Naive thymus-derived CD4-positive, alpha-beta T cell (primary cell): ENCODE measurements around the gene SHISA8. TPM values are rescaled to one million over a fixed set of nuclear protein-coding genes. Genes with fewer than 3 reads are reported as not detected.

ENCODE experiments used
- ATAC-seq: fragments of 150-1000 bp; cut with Tn5 transposase; 2 replicates; pipeline ENCODE4 v1.10.0; 2021; ENCODE audit warnings: mild to moderate bottlenecking, moderate library complexity
- CTCF ChIA-PET: fragments of 350-600 bp; sonication (Branson Sonifier 250); formaldehyde crosslinking; loops from one replicate; lab custom pipeline; 2021; ENCODE audit warnings: antibody characterized with exemption; lab: Charles Lee
- POLR2A ChIA-PET: fragments of 350-600 bp; sonication (Branson Sonifier 250); formaldehyde crosslinking; loops from one replicate; lab custom pipeline; 2021; ENCODE audit warnings: antibody characterized with exemption, inconsistent platforms; lab: Charles Lee
- DNase-seq, 9 donors: peaks; one replicate each; pipeline versions ENCODE4 v3.0.0 to v3.0.0-alpha.2; 2020 to 2022; ENCODE audit warnings: mixed read lengths in 1 of 9
- H3K27ac ChIP-seq: one replicate; pipeline ENCODE4 v1.7.0; 2013; ENCODE audit warnings: mild to moderate bottlenecking, low read depth, low read length, moderate library complexity
- H3K27me3 ChIP-seq, 2 donors: one replicate each; pipeline ENCODE4 v1.7.0; 2013; ENCODE audit warnings: low read length in 2 of 2, mild to moderate bottlenecking in 2 of 2, moderate library complexity in 2 of 2; ENCODE audit not compliant: control insufficient read depth in 2 of 2, insufficient read depth in 2 of 2
- H3K36me3 ChIP-seq, 3 experiments: 1 replicate in 2 of 3; 2 replicates in 1 of 3; pipeline ENCODE4 v1.7.0; 2013; ENCODE audit warnings: low read length in 3 of 3, mild to moderate bottlenecking in 3 of 3, moderate library complexity in 1 of 3; ENCODE audit not compliant: insufficient read depth in 3 of 3, control insufficient read depth in 2 of 3
- H3K4me1 ChIP-seq, 2 donors: one replicate each; pipeline ENCODE4 v1.7.0; 2013; ENCODE audit warnings: low read length in 2 of 2, mild to moderate bottlenecking in 2 of 2, moderate library complexity in 1 of 2; ENCODE audit not compliant: control insufficient read depth in 2 of 2, insufficient read depth in 2 of 2
- H3K4me3 ChIP-seq: 2 replicates; pipeline ENCODE4 v1.7.0; 2013; ENCODE audit warnings: mild to moderate bottlenecking, low read length
- H3K9me3 ChIP-seq, 3 experiments: 1 replicate in 2 of 3; 2 replicates in 1 of 3; pipeline ENCODE4 v1.7.0; 2013; ENCODE audit warnings: low read length in 3 of 3; ENCODE audit not compliant: control insufficient read depth in 2 of 3
- H3K27ac Mint-ChIP-seq, 9 donors: one replicate each; pipeline ENCODE4 v1.8.0; 2020 to 2022; ENCODE audit warnings: mixed read lengths in 9 of 9, mild to moderate bottlenecking in 8 of 9, moderate library complexity in 5 of 9, inconsistent platforms in 2 of 9
- H3K27me3 Mint-ChIP-seq, 5 donors: one replicate each; pipeline ENCODE4 v1.8.0; 2021 to 2022; ENCODE audit warnings: mixed read lengths in 5 of 5, mild to moderate bottlenecking in 1 of 5
- H3K36me3 Mint-ChIP-seq, 5 donors: one replicate each; pipeline ENCODE4 v1.8.0; 2020 to 2022; ENCODE audit warnings: mixed read lengths in 5 of 5, mild to moderate bottlenecking in 3 of 5, inconsistent platforms in 1 of 5
- H3K4me1 Mint-ChIP-seq, 7 donors: one replicate each; pipeline ENCODE4 v1.8.0; 2020 to 2022; ENCODE audit warnings: mixed read lengths in 7 of 7, mild to moderate bottlenecking in 3 of 7, inconsistent platforms in 1 of 7
- H3K4me3 Mint-ChIP-seq, 10 donors: one replicate each; pipeline ENCODE4 v1.8.0; 2020 to 2022; ENCODE audit warnings: mild to moderate bottlenecking in 10 of 10, mixed read lengths in 10 of 10, moderate library complexity in 6 of 10, inconsistent platforms in 2 of 10
- H3K9me3 Mint-ChIP-seq, 11 donors: one replicate each; pipeline ENCODE4 v1.8.0; 2020 to 2022; ENCODE audit warnings: mixed read lengths in 11 of 11, mild to moderate bottlenecking in 4 of 11, inconsistent platforms in 1 of 11, moderate library complexity in 1 of 11
- intact Hi-C, 2 donors: fragments of 100-400 bp; cut with micrococcal nuclease; formaldehyde crosslinking; loops; one replicate each; pipeline ENCODE4 v1.15.1; 2023
- polyA plus RNA-seq, 2 donors: library from polyadenylated mRNA; unstranded; fragments of 300-500 nt; fragmentation: Illumina TruSeq; gene quantifications; one replicate each; pipeline ENCODE4 v1.2.3, GENCODE V29; 2021
- total RNA-seq, 6 experiments: library from RNA in 5 of 6; stranded (reverse) in 5 of 6; gene quantifications; 1 replicate in 5 of 6; 2 replicates in 1 of 6; pipeline ENCODE4 v1.2.3 and lab custom pipeline; 2021 to 2026

The SHISA8 gene
- total and polyA plus RNA-seq, 7 experiments from 2014 or later, result 0.34 to 0.58 (median 0.54) TPM; not detected in 4

- peaks cover 0 to 2% (median 0%) of the 10 kb centered on the region in 11 donors for H3K9me3 Mint-ChIP-seq
- peaks cover 23 to 62% (median 31%) of the 10 kb centered on the region in 5 donors for H3K36me3 Mint-ChIP-seq
- no peaks in the 10 kb centered on the region for H3K27me3 ChIP-seq
- intact Hi-C loops, result no loop called here
- H3K4me3 Mint-ChIP-seq, result no peak overlapping the region
- ATAC-seq, result no peak
- H3K27ac ChIP-seq, result no peak overlapping the region
- H3K4me1 Mint-ChIP-seq, result peaks cover 0 to 5% (median 0%) of the 10 kb centered on the region in 7 donors
- H3K36me3 ChIP-seq, result peaks cover 14 to 91% (median 30%) of the 10 kb centered on the region in 3 experiments
- no peak for DNase-seq
- H3K4me1 ChIP-seq, result no peaks in the 10 kb centered on the region
- POLR2A ChIA-PET, result interaction anchor here (0.8 kb wide), 1 partner anchor 21 kb away, joined by 3 read pairs; no protein-coding TSS in a partner anchor
- no peaks in the 10 kb centered on the region for H3K9me3 ChIP-seq
- H3K4me3 ChIP-seq, result no peak overlapping the region
- no peaks in the 10 kb centered on the region for H3K27me3 Mint-ChIP-seq
- H3K27ac Mint-ChIP-seq, result no peak overlapping the region
- CTCF ChIA-PET, result no interaction called here
These were observed 29.8 kb downstream of the SHISA8 start for GRCh38 chr22:41885116-41885515.

- ChIA-PET CTCF (no interaction called here), POLR2A (no interaction called here)
- Histone ChIP-seq H3K27me3 (no peaks in the 10 kb centered on the region), H3K27ac (no peak overlapping the region), H3K9me3 (no peaks in the 10 kb centered on the region), H3K36me3 (peaks cover 14 to 91% (median 31%) of the 10 kb centered on the region in 3 experiments), H3K4me1 (no peaks in the 10 kb centered on the region), H3K4me3 (no peak overlapping the region)
- H3K4me1 Mint-ChIP-seq, result peaks cover 0 to 5% (median 0%) of the 10 kb centered on the region in 7 donors
- ATAC-seq (no peak), DNase-seq (no peak)
- peak overlapping the region in 1 of 9 donors; percentile 45 for H3K27ac Mint-ChIP-seq
- H3K27me3 Mint-ChIP-seq, result no peaks in the 10 kb centered on the region
- intact Hi-C loops, result no loop called here
- peaks cover 26 to 69% (median 33%) of the 10 kb centered on the region in 5 donors for H3K36me3 Mint-ChIP-seq
- H3K9me3 Mint-ChIP-seq, result peaks cover 0 to 2% (median 0%) of the 10 kb centered on the region in 11 donors
- H3K4me3 Mint-ChIP-seq, result no peak overlapping the region
These were observed 31.5 kb downstream of the SHISA8 start for GRCh38 chr22:41883400-41883799.

GRCh38 chr22:41880653-41881052, 34.2 kb downstream of the SHISA8 start:
- Histone ChIP-seq H3K4me1 (no peaks in the 10 kb centered on the region), H3K27ac (no peak overlapping the region), H3K36me3 (peaks cover 8 to 88% (median 30%) of the 10 kb centered on the region in 3 experiments), H3K9me3 (no peaks in the 10 kb centered on the region), H3K27me3 (no peaks in the 10 kb centered on the region), H3K4me3 (no peak overlapping the region)
- no peak overlapping the region for H3K4me3 Mint-ChIP-seq
- DNase-seq (no peak), ATAC-seq (no peak)
- H3K4me1 Mint-ChIP-seq, result peaks cover 0 to 15% (median 4%) of the 10 kb centered on the region in 7 donors
- intact Hi-C loops, result no loop called here
- no peaks in the 10 kb centered on the region for H3K27me3 Mint-ChIP-seq
- POLR2A ChIA-PET, result interaction anchor here (0.6 to 1.0 kb wide), 2 partner anchors 48 to 125 kb away, joined by 3 read pairs; partner anchors contain the start of gene SREBF2
- peaks cover 18 to 63% (median 30%) of the 10 kb centered on the region in 5 donors for H3K36me3 Mint-ChIP-seq
- H3K9me3 Mint-ChIP-seq, result peaks cover 0 to 3% (median 0%) of the 10 kb centered on the region in 11 donors
- CTCF ChIA-PET, result interaction anchor here (0.6 to 1.4 kb wide), 2 partner anchors 183 to 316 kb away, joined by 3 to 4 read pairs; no protein-coding TSS in a partner anchor
- H3K27ac Mint-ChIP-seq, result no peak overlapping the region

GRCh38 chr22:41876675-41877074, 38.2 kb downstream of the SHISA8 start:
- peak in 1 of 9 donors; percentile 19 for DNase-seq
- peak; percentile 26 for ATAC-seq
- peaks cover 16 to 52% (median 31%) of the 10 kb centered on the region in 5 donors for H3K36me3 Mint-ChIP-seq
- H3K4me1 Mint-ChIP-seq, result peaks cover 0 to 29% (median 16%) of the 10 kb centered on the region in 7 donors
- Histone ChIP-seq H3K4me3 (no peak overlapping the region), H3K9me3 (no peaks in the 10 kb centered on the region), H3K27ac (no peak overlapping the region), H3K36me3 (peaks cover 0 to 67% (median 9%) of the 10 kb centered on the region in 3 experiments), H3K4me1 (no peaks in the 10 kb centered on the region), H3K27me3 (no peaks in the 10 kb centered on the region)
- ChIA-PET POLR2A (no interaction called here), CTCF (no interaction called here)
- peak overlapping the region in 5 of 9 donors; percentile 17 to 84 (median 38) for H3K27ac Mint-ChIP-seq
- no peaks in the 10 kb centered on the region for H3K27me3 Mint-ChIP-seq
- intact Hi-C loops, result no loop called here
- H3K9me3 Mint-ChIP-seq, result peaks cover 0 to 2% (median 0%) of the 10 kb centered on the region in 11 donors
- H3K4me3 Mint-ChIP-seq, result no peak overlapping the region

GRCh38 chr22:41876275-41876674, 38.6 kb downstream of the SHISA8 start:
- Mint-ChIP-seq H3K36me3 (peaks cover 13 to 48% (median 27%) of the 10 kb centered on the region in 5 donors), H3K4me1 (peaks cover 0 to 29% (median 17%) of the 10 kb centered on the region in 7 donors), H3K27me3 (no peaks in the 10 kb centered on the region), H3K4me3 (no peak overlapping the region), H3K9me3 (peaks cover 0 to 2% (median 0%) of the 10 kb centered on the region in 11 donors), H3K27ac (peak overlapping the region in 4 of 9 donors; percentile 17 to 84 (median 30))
- ATAC-seq, result no peak
- Histone ChIP-seq H3K9me3 (no peaks in the 10 kb centered on the region), H3K27me3 (no peaks in the 10 kb centered on the region), H3K27ac (no peak overlapping the region), H3K4me1 (no peaks in the 10 kb centered on the region), H3K4me3 (no peak overlapping the region), H3K36me3 (peaks cover 3 to 67% (median 12%) of the 10 kb centered on the region in 3 experiments)
- DNase-seq, result no peak
- POLR2A ChIA-PET, result interaction anchor here (0.6 kb wide), 1 partner anchor 108 kb away, joined by 3 read pairs; no protein-coding TSS in a partner anchor
- CTCF ChIA-PET, result interaction anchor here (1.4 kb wide), 1 partner anchor 19 kb away, joined by 3 read pairs; no protein-coding TSS in a partner anchor
- intact Hi-C loops, result no loop called here

- no peaks in the 10 kb centered on the region for H3K9me3 ChIP-seq
- H3K36me3 Mint-ChIP-seq, result peaks cover 10 to 49% (median 23%) of the 10 kb centered on the region in 5 donors
- H3K27me3 ChIP-seq, result no peaks in the 10 kb centered on the region
- no peaks in the 10 kb centered on the region for H3K27me3 Mint-ChIP-seq
- CTCF ChIA-PET, result interaction anchor here (1.4 kb wide), 1 partner anchor 18 kb away, joined by 3 read pairs; no protein-coding TSS in a partner anchor
- DNase-seq (no peak), ATAC-seq (no peak)
- H3K4me1 ChIP-seq, result no peaks in the 10 kb centered on the region
- peaks cover 0 to 2% (median 0%) of the 10 kb centered on the region in 11 donors for H3K9me3 Mint-ChIP-seq
- H3K4me3 ChIP-seq, result no peak overlapping the region
- H3K27ac Mint-ChIP-seq, result peak overlapping the region in 6 of 9 donors; percentile 15 to 86 (median 70)
- intact Hi-C loops, result no loop called here
- H3K4me3 Mint-ChIP-seq, result no peak overlapping the region
- no peak overlapping the region for H3K27ac ChIP-seq
- peaks cover 7 to 67% (median 15%) of the 10 kb centered on the region in 3 experiments for H3K36me3 ChIP-seq
- POLR2A ChIA-PET, result interaction anchor here (0.6 to 1.5 kb wide), 2 partner anchors 7 to 108 kb away, joined by 3 to 4 read pairs; no protein-coding TSS in a partner anchor
- peaks cover 0 to 29% (median 19%) of the 10 kb centered on the region in 7 donors for H3K4me1 Mint-ChIP-seq
These were observed 39.2 kb downstream of the SHISA8 start for GRCh38 chr22:41875531-41876270.
